ENCODE measurements around the gene TNFRSF19.
A peak's percentile ranks its signal among the peaks of the same experiment; 100 is the strongest.

TNFRSF19 gene

DNA sequence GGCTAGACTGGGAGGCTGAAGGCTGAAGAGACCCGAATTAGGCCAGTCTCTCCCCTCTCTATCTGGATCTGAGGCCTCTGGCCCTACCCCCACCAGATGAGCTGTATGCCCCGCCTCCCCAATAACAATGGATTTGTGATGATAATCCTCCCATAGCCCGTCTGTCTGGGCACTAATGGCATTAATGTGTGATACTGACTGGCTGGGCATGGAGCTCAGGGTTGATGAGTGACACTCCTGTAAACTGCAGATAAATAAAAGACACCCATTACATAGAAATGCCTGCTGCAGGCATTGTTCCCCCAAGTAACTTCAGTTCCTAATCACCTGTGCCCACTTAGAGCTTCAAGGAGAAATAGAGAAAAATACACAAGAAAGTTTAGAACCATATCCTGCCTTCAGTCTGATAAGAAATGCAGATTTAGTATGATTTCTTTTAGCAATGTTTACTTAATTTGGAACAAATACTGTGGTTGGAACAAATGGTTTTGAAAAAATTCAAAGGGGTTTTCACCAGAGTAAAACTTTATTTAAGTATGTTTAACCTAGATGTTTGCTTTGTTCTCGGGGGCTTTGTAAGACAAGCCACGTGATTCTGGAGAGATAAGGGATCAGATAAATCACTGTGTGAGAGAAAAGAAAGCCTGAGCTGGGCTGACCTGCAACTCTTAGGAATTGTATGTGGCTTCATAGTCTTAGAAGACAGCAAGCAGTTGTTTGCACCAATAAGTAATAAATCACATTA lies 60.3 kb downstream of the TNFRSF19 start:
- DNase-seq: peak; percentile 52

DNA sequence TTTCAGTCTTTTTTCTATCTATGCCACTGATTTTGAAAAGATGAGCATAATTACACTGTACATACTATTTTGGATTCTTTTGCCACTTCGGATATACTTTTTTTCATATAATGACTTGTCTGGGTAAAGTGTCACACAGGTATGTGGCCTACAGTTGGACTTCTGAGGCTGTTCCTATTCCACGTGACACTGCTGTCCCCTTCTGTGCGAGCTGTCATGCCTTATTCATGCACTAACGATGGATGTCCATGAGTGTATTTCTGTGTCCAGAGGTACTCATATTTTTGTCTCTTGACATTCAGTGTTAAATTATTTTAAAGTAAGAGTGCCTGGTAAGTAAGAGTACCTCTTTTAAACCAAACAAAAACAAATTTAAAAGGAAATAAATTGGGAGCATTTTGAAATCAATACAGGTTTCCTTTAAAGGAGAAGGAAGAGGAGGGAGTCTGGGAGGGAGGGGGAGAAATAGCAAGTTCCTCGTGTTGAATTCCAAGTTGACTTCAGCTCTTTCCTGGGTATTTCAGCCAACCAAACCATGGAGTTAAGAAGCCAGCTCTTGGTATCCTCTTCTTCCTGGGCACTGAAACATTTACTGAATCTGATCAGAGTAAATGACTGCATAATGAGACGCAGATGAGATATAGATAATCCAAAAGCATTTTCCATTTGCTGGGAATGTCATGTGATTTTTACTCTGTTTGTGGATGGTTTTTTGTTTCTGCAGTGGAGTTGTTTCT lies 61.3 kb downstream of the TNFRSF19 start:
- DNase-seq: no peak

GRCh38 chr13:23632048-23632582 lies 61.9 kb downstream of the TNFRSF19 start:
- DNase-seq: no peak

DNA sequence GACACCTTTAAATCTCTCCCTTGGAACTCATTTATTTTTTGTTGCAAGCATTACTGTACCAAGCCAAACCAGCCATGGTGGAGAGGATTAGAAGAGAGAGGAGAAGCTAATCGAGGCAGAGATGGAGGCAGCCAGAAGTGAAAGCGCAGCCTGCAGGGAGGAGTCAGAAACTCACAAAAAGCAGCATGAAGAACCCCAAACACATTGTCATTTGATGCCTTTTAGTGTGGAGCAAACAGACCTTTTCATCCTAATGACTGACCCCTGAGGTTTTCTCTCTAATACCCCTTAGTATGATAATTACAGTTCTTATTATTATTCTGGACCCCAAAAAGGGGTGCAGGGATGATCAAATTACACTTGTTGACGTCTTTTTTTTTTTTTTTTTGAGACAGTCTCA lies 62.5 kb downstream of the TNFRSF19 start:
- DNase-seq: no peak

- no peak for DNase-seq
Measured at GRCh38 chr13:23634897-23635296, 64.7 kb downstream of the TNFRSF19 start.

DNA sequence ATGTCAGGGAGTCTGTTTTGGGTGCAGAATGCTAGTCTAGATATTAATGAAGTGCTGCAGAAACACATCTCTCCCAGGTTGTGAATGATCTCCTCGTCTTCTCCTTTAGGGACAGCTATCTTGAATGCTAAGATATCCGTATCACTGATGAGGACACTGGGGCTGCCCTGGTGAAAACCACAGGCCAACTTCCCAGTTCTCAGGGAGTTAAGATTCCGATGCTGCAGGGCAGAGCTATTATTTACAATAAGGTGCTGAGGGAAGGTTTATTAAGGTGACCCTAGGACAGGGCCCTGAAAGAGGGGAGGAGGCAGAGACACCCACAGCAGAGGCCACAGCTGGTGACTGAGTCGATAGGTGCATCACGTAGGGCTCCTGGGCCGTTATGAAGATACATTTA lies 66.1 kb downstream of the TNFRSF19 start:
- DNase-seq: no peak

DNA sequence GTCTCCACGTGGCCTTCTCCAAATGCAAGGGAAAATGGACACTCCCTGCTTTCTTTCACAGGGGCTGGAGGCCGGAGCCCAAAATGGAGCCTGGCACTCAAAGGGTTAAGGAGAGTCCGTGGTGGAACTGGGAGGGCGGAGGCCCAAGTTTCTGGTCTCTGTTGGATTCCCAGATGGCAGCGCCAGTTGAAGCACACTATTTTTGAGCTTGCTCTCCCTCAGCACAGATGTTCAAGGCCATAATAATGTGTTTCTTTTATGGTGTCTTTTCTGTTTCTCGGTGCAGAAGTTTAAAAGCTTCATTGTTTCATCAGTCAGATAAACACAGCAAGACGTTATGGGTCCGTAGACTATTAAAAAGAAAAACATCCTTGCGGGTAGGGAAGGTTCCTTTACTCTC lies 67.6 kb downstream of the TNFRSF19 start:
- DNase-seq: no peak

- no peak for DNase-seq
Measured at GRCh38 chr13:23639674-23640073, 69.5 kb downstream of the TNFRSF19 start.

DNA sequence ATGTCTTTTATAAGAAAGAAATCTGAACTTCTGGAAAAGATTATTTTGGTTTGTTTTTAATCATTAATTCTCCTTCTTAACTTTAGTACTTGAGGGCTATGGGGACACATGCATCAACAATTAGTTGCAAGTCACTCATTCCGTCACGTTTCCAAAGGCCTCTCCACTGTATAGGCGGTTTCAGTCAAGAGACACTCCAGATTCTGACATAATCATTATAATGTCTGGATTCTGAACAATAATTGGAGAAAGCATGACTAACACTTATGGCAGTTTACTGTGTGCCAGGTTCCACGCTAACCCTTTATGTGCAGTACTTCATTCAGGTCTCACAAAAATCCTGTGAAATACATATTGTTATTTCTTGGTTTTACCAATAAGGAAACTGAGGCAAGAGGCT lies 71.9 kb downstream of the TNFRSF19 start:
- no peak for DNase-seq

- no peak for DNase-seq
Measured at GRCh38 chr13:23643338-23644125, 73.3 kb downstream of the TNFRSF19 start.

DNA sequence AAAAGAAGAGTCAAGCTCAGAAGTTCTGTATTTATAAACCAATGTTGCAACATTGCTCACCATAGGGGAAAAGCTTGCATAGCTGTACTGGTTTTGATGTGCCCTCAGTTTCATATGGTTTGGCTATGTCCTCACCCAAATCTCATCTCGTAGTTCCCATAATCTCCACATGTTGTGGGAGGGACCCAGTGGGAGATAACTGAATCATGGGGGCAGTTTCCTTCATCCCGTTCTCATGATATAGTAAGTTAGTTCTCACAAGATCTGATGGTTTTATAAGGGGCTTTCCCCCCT lies 73.9 kb downstream of the TNFRSF19 start:
- peak; percentile 10 for DNase-seq

DNA sequence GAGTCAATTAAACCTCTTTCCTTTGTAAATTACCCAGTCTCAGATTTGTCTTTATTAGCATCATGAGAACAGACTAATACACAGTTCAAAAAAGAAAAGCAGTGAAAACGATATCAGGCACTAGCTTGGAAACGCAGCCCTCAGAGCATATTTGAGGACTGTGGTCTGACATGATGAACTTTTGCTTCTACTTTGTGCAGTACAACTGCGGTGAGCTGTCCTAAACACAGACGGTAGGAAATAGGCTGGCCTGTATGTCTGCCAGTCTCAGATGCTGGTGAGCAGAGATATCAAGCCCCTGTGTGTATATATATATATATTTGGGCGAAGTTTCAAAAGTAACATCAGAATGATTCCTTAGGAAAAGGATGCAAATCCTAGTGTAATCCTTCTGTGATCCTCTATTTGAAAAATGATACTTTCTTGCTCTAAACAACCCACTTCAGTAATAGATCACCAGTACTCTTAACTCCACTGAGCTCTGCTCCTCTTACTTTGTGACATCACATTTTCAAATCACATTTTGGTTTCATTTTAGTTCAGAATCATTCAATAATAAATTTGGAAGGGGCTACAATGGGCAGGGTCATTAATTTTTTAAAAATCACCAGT lies 74.4 kb downstream of the TNFRSF19 start:
- no peak for DNase-seq

DNA sequence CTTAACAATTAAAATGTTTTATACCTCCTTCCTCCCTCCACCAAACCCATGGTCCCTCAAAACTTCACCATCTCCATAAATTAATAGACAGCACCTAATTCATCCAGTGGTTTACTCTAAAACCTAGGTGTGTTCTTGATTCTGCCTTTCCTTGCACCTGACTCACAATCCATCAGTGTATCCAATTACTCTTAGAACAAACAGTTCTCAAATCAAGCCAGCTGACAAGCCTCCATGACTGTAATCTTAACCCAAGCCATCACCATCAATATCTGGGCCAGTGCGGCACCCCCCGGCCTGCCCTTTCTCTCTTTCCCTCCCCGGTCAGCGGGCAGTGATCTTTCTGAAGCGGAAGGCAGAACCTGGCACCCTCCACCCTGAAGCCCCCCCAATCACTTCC lies 75.6 kb downstream of the TNFRSF19 start:
- no peak for DNase-seq

GRCh38 chr13:23651439-23651838 lies 81.2 kb downstream of the TNFRSF19 start:
- DNase-seq: no peak

DNA sequence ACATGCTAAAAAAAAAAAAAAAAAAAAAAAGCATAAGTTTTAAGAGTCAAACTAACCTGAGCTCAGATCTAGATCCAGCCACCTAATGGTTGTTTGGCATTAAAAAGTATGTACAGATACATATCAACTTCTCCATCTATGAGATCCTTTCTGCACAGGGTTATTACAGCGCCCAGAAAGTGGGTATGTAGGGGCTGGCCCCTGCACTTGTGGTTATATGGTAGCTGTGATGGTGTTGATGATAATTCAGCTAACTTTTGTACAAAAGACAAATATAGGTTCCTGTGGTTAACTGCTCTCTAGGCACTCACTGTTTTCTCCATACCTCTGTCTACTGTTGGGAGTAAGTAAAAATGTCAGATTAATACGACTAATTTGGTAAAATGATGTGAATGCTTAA lies 81.7 kb downstream of the TNFRSF19 start:
- peak; percentile 61 for DNase-seq

DNA sequence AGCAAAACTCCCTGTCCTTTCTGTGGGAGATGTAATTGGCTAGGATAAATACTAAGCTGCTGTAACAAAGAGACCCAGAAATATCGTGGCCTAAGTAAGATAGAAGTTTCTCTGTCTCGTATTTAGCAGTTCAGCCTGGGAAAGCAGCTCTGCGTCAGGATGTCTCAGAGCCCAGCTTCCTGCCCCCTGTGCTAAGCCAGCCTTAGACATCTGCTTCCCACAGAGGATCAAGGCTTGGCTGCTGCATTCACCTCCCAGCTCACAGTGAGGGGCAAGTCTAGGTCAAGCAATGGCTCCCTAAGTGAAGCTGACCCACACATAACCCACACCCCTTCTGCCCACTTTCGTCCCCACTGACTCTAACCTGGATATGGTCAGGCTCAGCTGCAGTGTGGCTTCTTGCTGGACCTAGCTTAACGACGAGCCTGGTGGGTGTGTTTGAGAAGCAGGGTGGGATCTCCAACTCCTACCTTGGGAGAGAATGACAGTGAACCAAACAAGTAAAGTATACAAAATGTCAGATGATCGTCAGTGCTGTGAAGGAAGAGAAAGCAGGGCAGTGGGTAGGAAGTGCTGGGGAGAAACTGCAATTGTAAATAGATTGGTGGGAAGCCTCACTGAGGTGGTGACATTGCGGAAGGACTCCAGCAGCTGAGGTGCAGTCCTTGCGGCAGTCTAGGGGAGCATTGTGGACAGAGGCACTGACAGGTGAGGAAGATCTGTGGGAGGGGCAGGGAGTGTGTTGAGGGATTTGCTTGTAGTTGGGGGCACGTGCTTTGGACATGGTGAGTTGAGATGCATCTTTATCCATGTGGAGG lies 82.9 kb downstream of the TNFRSF19 start:
- no peak for DNase-seq

DNA sequence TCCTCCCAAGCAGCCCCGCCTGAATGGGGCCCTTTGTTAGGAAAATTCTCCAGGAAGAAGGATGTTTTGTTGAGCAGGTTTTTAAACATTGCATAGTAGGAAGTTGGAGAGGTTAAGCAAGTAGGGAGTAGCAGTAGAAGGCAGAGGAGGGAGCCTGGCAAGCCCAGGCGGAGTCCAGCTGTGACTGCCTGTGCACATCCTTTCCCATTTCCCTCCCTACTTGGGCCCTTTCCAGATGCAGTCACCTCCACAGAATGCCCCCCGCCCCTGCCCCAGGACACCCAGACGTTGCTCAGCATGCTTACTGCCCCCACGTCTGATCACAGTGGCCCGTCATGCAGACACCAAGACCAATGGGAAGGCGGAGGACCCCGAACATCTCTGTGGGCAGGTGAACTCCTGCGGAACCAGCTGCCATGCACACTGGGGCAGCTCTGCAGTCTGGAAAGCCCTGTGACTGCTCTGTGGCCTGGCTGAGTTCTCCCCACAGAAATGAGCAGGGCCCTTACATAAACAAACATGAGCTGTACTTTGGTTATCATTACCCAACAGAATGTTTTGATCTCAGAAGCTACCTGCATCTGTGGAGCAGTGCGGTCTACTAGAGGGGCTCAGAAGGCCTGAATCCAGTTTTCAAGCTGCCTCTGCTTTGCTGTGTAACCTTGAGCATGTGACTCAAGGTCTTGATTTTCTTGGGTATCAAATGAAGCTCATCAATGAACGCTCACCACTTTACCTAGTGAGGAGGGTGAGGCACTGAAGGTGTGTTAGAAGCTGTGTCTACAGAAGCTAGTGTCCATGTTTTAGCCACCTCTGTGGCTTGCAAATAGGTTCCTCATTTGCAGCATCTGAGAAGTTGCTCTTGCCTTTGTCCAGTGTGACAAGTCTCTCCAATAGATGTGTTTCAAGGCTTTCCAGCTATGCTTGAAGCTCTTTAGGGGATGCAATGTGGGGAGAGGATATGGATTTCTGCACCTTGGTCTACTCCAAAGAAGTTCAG lies 84.2 kb downstream of the TNFRSF19 start:
- DNase-seq: no peak

DNA sequence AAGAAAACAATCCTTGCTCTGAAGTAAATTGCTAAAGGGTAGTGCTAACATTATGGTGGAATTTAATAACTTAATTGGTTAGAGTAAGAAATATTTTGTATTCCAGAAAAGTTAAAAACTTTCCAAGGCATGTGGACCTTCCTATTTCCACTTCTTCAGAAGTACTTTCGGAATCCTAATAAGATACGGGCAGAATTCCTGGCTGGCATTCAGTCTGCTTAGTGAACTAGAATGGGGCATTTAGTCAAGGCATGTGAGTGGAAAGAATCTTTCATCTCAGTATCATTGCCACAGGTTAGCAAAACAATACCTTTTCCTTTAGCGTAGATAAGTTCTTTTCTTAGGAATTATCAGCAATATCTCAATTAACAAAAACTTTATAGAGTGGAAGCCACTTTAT lies 85.1 kb downstream of the TNFRSF19 start:
- DNase-seq: no peak

GRCh38 chr13:23656637-23657371 lies 86.6 kb downstream of the TNFRSF19 start:
- DNase-seq: peak; percentile 54

DNA sequence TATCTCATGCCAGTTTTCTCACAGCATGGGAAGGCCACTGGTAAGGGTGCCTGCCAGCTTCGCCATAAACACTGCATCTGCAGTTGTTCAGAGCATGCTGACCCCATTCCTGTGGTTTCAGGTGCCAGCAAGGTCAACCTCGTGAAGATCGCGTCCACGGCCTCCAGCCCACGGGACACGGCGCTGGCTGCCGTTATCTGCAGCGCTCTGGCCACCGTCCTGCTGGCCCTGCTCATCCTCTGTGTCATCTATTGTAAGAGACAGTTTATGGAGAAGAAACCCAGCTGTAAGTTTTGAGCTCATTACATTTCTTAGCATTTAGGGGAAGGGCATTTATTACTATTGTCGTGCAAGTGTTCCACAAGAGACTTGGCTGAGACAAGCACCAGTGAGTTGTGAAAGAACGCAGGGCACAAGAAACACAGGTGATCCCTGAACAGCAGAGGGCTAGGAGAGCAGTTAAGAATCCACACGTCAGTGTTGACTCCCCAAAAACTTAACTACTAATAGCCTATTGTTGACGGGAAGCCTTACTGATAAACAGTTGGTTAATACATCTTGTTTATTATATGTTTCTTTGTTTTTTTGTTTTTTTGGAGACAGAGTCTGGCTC lies 88.8 kb downstream of the TNFRSF19 start:
- no peak for DNase-seq
